HG02870 (cell line): ENCODE results near the gene ARHGAP11A.
A peak's percentile ranks its signal among the peaks of the same experiment; 100 is the strongest.

Experiments
- ATAC-seq: cut with Tn5 transposase; IDR thresholded peaks from one replicate; pipeline ENCODE4 v1.9.1; 2021; ENCODE audit warnings: mild to moderate bottlenecking, moderate library complexity; ENCODE audit not compliant: unreplicated experiment

The ARHGAP11A gene

DNA sequence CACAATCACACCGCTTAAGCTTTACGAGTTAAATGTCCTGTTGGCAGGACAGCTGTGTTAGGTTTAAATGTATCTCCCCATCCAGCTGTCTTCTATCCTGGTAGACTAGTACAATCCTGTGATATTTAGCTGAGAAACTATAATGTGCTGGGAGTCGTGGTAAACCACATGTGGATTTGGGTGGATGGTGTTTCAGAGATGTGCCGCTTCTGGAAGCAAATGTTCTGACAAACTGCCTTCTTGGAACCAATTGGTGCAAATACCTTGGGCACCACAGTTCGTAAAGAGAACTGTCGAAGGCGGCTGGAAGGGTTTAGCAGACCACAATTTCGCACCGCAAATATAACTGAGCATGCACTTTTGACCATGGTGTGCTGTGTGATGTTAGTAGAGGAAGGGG is 41.2 kb downstream of the ARHGAP11A start:
- no peak for ATAC-seq

DNA sequence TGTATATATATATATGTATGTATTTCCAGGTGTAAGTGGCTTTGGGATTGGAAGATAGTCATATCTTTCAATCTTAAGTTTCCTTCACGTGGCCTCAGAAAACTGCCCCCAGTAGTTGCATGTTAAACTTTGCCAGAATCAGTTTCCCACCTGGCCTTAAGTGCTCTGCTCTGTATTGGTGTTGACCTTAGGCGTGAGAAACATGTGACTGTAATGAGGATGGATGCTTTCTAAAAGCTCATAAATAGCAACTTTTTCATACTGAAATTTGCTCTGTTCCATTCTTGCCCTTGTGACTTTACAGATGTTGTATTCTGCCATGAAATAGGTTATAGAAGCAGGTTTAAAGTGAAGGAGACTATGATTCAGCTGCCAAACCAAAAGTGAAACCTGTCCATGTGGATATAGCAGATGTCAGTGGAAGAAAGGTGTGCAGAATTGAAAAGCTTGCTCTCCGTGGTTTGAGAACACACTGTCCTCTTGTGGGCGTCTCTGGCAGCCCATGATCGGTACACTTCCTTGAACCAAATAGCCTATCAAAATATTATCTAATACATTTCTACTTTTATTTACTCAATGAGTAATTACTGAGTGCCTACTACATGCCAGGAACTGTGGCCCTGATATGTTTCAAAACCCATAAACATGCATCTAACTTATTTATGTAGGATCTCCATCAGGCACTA is 42.0 kb downstream of the ARHGAP11A start:
- peak; percentile 54 for ATAC-seq

DNA sequence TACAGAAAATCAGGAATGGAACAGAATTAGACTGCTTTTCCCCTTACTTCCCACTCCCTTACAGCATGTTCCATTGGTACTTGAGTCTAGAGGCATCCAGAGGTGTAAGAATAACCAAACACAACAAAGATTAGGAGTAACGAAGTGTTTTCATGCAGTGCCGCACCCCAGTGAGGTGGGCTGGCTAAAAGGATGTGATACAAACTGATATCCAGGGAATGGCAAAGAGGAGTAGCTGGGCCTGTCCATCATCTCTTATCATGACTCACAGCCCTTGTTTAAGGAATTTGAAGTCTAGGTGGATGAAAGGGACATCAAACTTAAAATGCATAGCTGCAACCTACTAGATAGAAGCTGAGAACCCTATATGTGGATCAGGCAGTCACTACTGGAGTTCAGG is 42.6 kb downstream of the ARHGAP11A start:
- no peak for ATAC-seq

- ATAC-seq = no peak
These were observed 44.2 kb downstream of the ARHGAP11A start for GRCh38 chr15:32659340-32660155.

DNA sequence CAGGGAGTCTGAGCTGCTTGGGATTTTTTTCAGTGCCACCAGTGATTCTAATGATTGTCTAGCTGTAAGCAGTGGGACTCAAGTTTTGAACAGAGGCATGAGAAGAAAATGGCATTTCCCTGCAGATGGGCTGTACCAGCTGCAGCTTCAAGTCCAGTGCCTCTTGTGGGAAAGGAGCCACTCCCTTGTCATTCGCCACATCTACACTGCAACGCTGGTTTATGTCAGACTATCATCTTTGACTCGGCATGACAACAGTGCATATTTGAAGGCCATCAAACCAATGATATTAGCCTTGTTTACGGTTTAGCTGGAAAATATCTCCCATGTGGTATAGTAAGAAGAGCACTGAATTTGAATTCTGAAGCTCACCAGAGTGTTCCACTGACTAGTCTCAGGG is 48.4 kb downstream of the ARHGAP11A start:
- no peak for ATAC-seq

DNA sequence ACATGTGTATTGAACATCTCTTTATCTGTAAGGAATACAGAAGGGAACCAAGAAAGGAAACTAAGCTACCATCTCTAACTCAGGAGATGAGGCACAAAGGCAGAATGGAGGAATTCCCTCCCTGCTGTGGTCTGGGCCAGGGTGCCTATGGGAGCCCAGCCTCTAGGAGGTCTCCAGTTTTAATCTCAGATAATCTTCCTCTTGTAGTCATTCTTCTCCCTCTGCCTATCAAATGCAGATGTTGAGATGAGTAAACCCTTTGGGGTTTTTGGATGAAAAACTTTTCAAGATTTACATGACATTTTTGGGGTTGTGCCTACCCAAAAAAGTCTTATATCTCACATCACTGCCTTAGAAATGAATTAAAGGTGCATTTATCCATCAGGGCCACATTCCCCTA is 49.5 kb downstream of the ARHGAP11A start:
- ATAC-seq = no peak

DNA sequence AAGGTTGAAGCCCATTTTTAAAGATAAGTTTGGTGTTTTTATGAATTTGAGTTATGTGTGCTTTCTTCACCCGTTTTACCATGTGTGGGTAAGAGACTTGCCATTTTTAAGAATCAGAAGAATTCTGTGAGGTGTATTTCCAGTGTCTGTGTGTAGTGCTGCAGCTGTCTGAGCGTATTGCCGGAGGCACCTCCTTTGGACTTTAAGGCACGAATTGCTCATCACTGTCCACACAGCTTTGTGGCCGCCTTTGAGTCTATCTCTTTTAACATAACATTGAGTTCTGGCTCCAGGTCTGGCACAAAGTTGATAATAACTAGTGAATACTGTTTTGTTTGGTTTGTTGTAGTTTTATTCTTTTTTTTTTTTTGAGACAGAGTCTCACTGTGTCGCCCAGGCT is 52.0 kb downstream of the ARHGAP11A start:
- ATAC-seq = no peak

DNA sequence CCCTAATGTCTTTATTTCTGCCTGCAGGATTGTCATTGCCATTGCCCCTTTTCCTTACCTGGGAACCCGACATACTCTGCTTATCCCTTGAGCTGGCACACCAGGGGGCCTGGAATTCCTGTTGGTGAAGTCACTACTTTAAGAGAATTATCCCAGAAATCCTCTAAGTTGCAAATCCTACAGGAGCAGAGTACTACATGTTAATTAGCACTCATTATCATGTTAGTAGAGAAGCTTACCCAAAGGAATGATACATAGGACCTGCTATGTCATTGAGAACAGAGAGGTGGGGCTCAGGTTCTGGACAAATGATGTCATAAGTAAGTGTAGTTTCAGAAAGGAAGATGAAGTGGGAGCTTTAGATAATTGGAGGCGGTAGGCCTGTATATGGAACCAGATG is 53.6 kb downstream of the ARHGAP11A start:
- no peak for ATAC-seq

DNA sequence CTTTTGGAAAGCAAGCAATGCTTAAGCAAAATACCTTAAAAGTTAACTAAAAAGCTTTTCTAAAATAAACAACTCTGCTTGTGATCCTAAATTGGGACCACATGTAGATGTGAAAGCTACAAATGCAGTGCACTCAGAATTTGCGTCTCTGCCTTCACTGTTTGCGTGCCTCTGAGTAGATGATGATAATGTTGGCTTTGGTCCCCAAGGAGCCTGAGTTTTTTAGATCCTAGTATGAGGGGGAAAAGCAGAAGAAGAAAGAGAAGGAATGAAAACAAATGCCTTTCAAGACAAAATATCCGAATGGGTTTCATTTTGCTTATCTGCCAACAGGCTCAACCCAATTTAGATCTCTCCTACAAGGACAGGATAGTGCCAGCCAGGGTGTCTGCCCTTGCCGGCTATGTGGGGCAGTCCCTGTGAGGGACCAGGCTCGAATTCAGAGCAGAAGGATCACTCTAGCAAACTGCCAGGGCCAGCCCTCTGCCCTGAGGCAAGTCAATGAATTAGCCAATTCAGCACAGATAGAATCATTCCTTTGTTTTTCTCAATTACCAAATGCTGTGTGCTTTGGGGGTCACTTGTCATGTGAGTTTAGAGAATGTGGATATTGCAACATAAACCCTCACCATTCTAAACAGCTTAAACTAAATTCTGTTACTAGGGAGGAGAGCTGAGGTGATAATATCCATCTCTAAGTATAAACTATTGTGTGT is 54.8 kb downstream of the ARHGAP11A start:
- no peak for ATAC-seq

DNA sequence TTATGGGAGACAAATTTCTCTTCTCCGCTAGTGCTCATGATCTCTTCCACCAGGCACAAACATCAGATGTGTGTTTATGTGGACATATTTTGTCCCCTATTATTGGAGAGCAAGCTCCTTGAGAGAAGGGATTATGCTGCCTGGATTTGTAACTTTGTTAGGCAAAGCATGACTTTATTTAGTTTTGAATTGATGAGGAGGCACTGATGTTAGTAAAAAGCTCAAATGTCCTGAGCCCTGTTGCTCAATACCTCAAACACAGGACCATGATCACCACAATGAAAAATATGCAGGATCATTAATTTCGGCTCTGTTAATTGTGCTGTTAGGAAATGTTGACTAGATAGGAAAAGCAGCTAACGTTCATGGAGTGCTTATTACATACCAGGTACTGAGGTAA is 55.3 kb downstream of the ARHGAP11A start:
- no peak for ATAC-seq

DNA sequence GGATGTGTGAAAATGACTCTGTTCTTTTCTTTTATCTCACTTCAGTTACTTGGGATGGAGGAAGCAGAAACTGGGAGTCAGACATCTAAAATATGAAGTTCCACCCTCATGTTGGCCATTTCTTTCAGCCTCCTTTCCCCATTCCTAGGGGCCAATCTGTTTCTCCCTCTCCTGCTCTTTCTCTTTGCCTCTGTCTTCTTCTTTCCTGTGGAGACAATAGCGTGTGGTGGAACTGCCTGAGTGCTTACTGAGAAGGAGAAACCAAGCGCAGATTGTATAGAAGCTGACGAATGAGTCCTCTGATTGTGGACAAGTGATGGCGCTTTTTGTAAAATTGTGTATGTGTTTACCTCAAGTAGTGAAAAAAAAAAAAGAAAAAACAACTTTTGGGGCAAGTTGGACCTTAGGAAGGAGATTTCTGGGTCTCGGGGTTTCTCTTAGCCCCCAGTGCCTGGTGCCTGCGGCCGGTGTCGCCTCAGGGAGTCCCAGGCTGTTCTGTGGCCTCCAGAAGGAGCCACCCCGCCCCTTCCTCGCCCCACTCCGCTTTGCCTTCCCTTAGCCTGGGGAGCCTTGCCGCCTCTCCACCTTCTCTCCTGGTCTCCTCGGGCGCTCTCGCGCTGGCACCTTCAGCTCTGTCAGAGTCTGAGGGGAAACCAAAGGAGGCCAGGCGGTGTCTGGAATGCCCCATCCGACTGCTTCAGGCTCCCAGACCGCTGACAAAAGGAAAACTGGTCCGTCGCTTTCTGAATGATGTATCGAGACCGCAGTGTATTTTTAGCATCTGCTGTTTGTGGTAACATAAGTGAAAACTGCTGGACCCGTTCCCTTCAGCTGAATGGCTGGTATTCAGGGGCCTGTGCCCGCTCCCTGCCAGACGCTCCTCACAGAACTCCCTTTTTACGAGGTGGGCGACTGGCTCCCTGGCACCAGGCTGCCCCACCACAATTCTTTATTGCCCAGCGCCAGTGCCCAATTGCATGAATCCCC is 56.3 kb downstream of the ARHGAP11A start:
- no peak for ATAC-seq

DNA sequence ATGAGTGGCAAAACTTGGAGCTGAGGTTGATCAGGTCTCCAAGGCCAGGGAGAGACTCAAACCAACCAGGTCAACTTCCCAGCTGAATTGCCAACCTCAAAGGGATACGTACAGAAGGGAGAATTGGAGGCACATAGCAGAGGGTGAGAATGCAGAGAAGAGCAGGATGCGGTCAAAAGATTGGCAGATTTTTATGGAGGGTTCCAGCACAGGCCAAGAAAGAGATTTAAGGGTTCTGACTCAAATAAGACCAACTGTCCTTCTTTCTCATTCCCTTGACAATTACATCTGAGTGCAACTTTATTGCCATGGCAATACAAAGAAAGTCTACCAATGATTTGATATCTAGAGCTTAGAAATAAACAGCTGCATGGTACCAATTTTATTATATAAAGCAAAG is 59.4 kb downstream of the ARHGAP11A start:
- ATAC-seq = no peak

DNA sequence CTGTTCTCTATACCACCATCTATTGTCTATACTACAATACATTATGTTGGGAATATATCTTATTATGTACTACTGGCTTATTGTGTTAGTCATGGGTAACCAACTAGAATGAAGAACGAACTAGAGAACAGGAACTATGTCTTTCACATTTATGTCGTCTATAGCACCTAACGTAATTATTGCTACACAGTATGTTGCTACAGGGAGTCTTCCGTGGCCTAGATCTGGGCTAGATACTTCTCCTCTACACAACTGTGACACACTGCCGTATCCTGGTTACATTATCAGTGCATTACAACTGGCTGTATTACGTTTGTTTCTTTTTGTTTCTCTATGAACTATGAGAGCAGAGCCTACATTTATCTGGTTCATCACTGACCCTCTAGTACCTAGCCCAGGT is 60.2 kb downstream of the ARHGAP11A start:
- ATAC-seq = no peak

DNA sequence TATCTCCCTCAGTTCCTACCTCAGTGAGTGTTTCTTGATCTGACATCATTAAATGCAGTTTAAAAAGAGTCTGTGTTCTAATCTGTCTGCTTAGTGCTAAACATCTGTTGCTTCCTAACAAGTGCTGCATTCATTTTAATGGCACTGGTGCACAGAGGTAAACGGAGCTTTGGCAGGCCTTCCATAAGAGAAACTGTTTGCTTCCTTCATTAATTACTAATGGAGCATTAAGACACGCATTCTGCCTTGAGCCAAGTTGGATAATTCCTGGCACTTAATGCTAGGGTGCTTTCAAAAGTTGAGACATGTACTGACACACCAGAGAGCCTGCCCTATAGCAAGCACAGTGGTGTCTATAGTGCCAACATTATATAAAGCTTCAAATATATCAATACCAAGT is 60.9 kb downstream of the ARHGAP11A start:
- no peak for ATAC-seq

DNA sequence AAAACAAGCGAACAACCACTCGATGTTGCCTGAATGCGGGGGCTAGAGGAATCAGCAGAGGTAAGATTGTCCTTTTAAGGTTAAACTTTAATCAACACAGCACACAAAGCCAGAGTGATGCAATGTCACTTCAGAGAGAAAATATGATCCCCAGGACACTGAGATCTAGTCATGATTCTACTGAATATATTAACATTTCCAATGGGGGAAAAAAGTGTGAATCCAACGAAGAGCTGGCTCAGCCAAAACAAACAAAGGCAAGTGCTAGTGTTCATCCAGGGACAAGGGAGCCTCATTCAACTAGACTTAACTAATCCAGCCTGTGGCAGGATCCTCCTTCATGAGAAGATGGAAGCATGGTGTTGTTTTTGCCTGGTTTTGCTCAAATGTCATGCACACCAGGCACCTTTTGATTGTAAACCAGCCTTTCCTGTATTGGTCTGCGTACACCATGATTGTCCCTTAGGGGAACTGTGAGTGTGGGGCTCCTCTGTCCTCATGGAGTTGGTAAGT is 62.0 kb downstream of the ARHGAP11A start:
- no peak for ATAC-seq

DNA sequence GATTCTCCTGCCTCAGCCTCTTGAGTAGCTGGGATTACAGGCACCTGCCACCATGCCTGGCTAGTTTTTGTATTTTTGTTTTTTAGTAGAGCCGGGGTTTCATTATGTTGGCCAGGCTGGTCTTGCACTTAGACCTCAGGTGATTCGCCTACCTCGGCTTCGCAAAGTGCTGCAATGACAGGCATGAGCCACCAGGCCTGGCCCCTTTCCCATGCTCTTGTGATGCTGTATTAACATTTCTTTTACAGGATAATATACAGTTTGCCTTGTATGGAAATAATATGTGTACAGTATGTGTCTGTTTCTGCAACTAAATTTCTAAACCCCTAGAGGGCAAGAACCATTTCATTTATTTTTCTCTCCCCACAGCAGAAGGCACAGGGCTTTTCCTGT is 64.0 kb downstream of the ARHGAP11A start:
- ATAC-seq = no peak

GRCh38 chr15:32682569-32682968 is 67.3 kb downstream of the ARHGAP11A start:
- ATAC-seq = no peak

DNA sequence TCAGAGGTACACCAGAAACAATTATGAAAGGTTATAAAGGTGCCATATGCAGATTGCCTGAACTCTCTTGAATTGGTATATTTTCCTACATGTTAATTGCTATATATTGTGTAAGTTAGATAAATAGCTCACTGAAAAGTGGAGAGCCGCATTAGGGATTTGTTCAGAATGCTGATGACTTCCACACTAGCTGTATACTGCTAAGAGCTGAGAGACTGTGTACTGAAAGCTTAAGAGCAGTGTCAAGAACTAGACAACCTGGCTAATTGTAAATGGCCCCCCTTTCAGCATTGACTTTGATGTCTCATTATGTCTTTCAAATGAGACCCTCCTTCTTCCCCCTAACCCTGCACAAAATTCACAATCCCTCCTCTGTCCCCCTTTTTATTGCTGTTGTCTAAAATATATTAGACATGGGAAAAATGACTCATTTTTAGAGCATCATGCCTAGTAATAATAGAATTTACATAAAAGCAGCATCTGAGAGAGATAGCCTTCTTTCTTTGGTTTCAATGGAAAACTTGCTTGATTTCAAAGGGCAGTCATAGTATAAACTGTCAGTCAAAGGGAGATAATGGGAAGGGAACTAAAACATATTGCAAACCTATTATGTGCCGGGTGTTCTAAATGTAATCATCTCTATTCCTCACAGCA is 67.8 kb downstream of the ARHGAP11A start:
- ATAC-seq = no peak

DNA sequence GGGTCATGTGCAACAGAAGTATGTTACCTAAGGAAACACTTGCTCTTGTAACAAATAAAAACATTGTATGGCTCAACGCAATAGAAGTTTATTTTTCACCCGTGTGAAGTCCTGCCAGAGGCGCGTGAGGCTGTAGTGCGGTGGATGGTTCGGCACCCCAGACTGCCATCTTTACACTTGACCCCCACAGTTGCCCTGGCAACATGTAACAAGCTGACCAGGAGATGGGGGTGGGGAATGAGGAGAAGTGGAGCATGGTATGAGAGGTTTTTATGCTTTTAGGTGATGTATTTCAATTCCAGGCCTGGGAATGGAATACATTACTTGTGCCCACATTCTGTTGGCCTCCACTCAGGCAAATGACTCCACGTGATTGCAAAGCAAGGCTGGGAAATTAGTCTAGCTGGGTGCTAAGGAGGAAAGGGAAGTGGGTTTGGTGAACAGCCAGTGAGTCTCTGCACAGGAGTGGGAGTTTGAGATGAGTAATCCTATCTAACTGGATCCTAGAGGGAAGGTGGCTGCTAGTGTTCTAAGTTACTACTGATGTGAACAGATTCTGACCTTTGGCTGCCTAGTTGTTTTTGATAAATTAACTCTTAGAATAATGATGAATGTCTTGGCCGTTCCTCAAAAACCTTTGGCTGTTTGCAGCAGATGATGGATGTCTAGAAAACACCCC is 68.7 kb downstream of the ARHGAP11A start:
- no peak for ATAC-seq
